Lower leg skin (tissue), 4 donors: ENCODE measurements around the gene MKRN1. TPM values are rescaled to one million over a fixed set of nuclear protein-coding genes. Genes with fewer than 3 reads are reported as not detected.
A peak's percentile ranks its signal among the peaks of the same experiment; 100 is the strongest.

Experiments
- DNase-seq, 2 donors: peaks; one replicate each; pipeline ENCODE4 v3.0.0-alpha.2; 2019; ENCODE audit warnings: low spot score in 2 of 2
- H3K4me3 ChIP-seq: fragments of 200-600 bp; sonication (generic); 2 replicates; pipeline ENCODE4 v1.5.1; 2017; ENCODE audit warnings: mild to moderate bottlenecking, low read depth; ENCODE audit not compliant: poor library complexity, severe bottlenecking
- CTCF ChIP-seq, 3 donors: fragments of 450-650 bp; IDR thresholded peaks; one replicate each; pipeline ENCODE4 v1.5.1; 2016; ENCODE audit warnings: antibody characterized with exemption in 3 of 3, mild to moderate bottlenecking in 3 of 3, moderate library complexity in 2 of 3
- POLR2A ChIP-seq, 2 donors: fragments of 450-650 bp; IDR thresholded peaks; one replicate each; pipeline ENCODE4 v1.6.1; 2016 to 2017; ENCODE audit warnings: antibody characterized with exemption in 2 of 2, mild to moderate bottlenecking in 1 of 2, moderate library complexity in 1 of 2
- WGBS, 2 donors: methylation state at CpG; one replicate each; pipeline ENCODE4 v1.1.5; 2018; 5-methylcytosine and 5-hydroxymethylcytosine counted together
- intact Hi-C: fragments of 100-400 bp; cut with DNase I; formaldehyde crosslinking; loops from one replicate; pipeline ENCODE4 v1.15.0; 2023; ENCODE audit warnings: low total_unique reads
- total RNA-seq, 4 donors: library from RNA; depleted of rRNA; stranded (reverse); fragments of >200 nt; gene quantifications; one replicate each; pipeline ENCODE4 v1.1.0, GENCODE V29; 2016

The MKRN1 gene
- 10 to 100 TPM; 74.4 to 92.3 (median 85.4) TPM for total RNA-seq

GRCh38 chr7:140479062-140479738, at the start of gene MKRN1:
Gene MKRN1, minus strand, starts transcription at chr7:140479505. Its CDS starts 161 bp downstream, at chr7:140479344.
- peak; percentile 93 to 98 for DNase-seq
- WGBS, 2 donors: 1 to 3% methylated on average over 30 to 66 of the region's 71 CpGs
- peak within 1 kb of the TSS; percentile 90 for H3K4me3 ChIP-seq
- TF ChIP-seq POLR2A (IDR thresholded peaks at IDR 0.05): no peak
- TF ChIP-seq CTCF (IDR thresholded peaks at IDR 0.05): no peak
- intact Hi-C loops: no loop called here

- 80 to 83% methylated on average over 31 of the region's 31 CpGs for WGBS, 2 donors
- H3K4me3 ChIP-seq: no peak overlapping the region
- DNase-seq: no peak
- no peak for TF ChIP-seq CTCF (IDR thresholded peaks at IDR 0.05)
- no peak for TF ChIP-seq POLR2A (IDR thresholded peaks at IDR 0.05)
- intact Hi-C loops: no loop called here
These were observed 47.7 kb upstream of the MKRN1 start for GRCh38 chr7:140526787-140527664.

GRCh38 chr7:140526214-140526613, 46.9 kb upstream of the MKRN1 start:
- WGBS, 2 donors: 83 to 88% methylated on average over 4 to 9 of the region's 9 CpGs
- H3K4me3 ChIP-seq: no peak overlapping the region
- intact Hi-C loops: no loop called here
- no peak for TF ChIP-seq CTCF (IDR thresholded peaks at IDR 0.05)
- TF ChIP-seq POLR2A (IDR thresholded peaks at IDR 0.05): no peak
- DNase-seq: no peak

GRCh38 chr7:140525743-140526142, 46.4 kb upstream of the MKRN1 start:
- intact Hi-C loops: no loop called here
- WGBS, 2 donors: 59 to 71% methylated on average over 10 of the region's 10 CpGs
- DNase-seq: no peak
- no peak for TF ChIP-seq POLR2A (IDR thresholded peaks at IDR 0.05)
- no peak for TF ChIP-seq CTCF (IDR thresholded peaks at IDR 0.05)
- no peak overlapping the region for H3K4me3 ChIP-seq

GRCh38 chr7:140521421-140521820, 42.1 kb upstream of the MKRN1 start:
- no peak for TF ChIP-seq POLR2A (IDR thresholded peaks at IDR 0.05)
- no peak for TF ChIP-seq CTCF (IDR thresholded peaks at IDR 0.05)
- no peak overlapping the region for H3K4me3 ChIP-seq
- DNase-seq: no peak
- intact Hi-C loops: no loop called here
- 95 to 97% methylated on average over 3 of the region's 3 CpGs for WGBS, 2 donors
